Activated naive CD4-positive, alpha-beta T cell treated with Interleukin-2 at 50 U/mL for 16 hours (primary cell): ENCODE data around the gene PARS2.

Source experiments
- DNase-seq: peaks from one replicate; pipeline ENCODE4 v3.0.0-alpha.2; 2020

The PARS2 gene

GRCh38 chr1:54768093-54768492 is 3.8 kb upstream of the PARS2 start:
- DNase-seq: no peak

- DNase-seq: no peak
Measured at GRCh38 chr1:54767526-54767925, 3.2 kb upstream of the PARS2 start.

GRCh38 chr1:54766726-54767125 is 2.4 kb upstream of the PARS2 start:
- DNase-seq: no peak

- DNase-seq: no peak
Measured at GRCh38 chr1:54764922-54765561, 719 bp upstream of the PARS2 start.

GRCh38 chr1:54763816-54764132 is 549 bp downstream of the PARS2 start:
- no peak for DNase-seq

- DNase-seq: no peak
Measured at GRCh38 chr1:54758678-54759348, 5.5 kb downstream of the PARS2 start.

GRCh38 chr1:54757833-54758232 is 6.5 kb downstream of the PARS2 start:
- DNase-seq: no peak

- DNase-seq: no peak
Measured at GRCh38 chr1:54754486-54755285, 9.6 kb downstream of the PARS2 start.

GRCh38 chr1:54754045-54754444 is 10.3 kb downstream of the PARS2 start:
- no peak for DNase-seq

- no peak for DNase-seq
Measured at GRCh38 chr1:54751426-54751825, 12.9 kb downstream of the PARS2 start.

- no peak for DNase-seq
Measured at GRCh38 chr1:54750596-54750995, 13.7 kb downstream of the PARS2 start.

GRCh38 chr1:54748094-54748835 is 16.1 kb downstream of the PARS2 start:
- DNase-seq: no peak

GRCh38 chr1:54745864-54746263 is 18.5 kb downstream of the PARS2 start:
- DNase-seq: no peak

GRCh38 chr1:54745274-54745673 is 19.0 kb downstream of the PARS2 start:
- DNase-seq: no peak

GRCh38 chr1:54744696-54745095 is 19.6 kb downstream of the PARS2 start:
- DNase-seq: no peak

- DNase-seq: no peak
Measured at GRCh38 chr1:54743416-54744226, 20.7 kb downstream of the PARS2 start.

GRCh38 chr1:54742282-54742681 is 22.0 kb downstream of the PARS2 start:
- no peak for DNase-seq

GRCh38 chr1:54741531-54741930 is 22.8 kb downstream of the PARS2 start:
- no peak for DNase-seq

- DNase-seq: no peak
Measured at GRCh38 chr1:54738244-54738643, 26.1 kb downstream of the PARS2 start.

GRCh38 chr1:54736685-54737084 is 27.6 kb downstream of the PARS2 start:
- DNase-seq: no peak

- DNase-seq: no peak
Measured at GRCh38 chr1:54728027-54728426, 36.3 kb downstream of the PARS2 start.

GRCh38 chr1:54724771-54725170 is 39.6 kb downstream of the PARS2 start:
- no peak for DNase-seq

- no peak for DNase-seq
Measured at GRCh38 chr1:54723985-54724384, 40.3 kb downstream of the PARS2 start.
